DOHH2 (cell line): ENCODE measurements around the gene FILIP1.

ENCODE experiments used
- H3F3A ChIP-seq: fragments of 200-600 bp; sonication (generic), shearing (Covaris generic); 2 replicates; pipeline ENCODE4 v1.6.0; 2016; ENCODE audit warnings: antibody characterized with exemption, mild to moderate bottlenecking; ENCODE audit not compliant: control insufficient read depth, insufficient read depth
- H3K27ac ChIP-seq: fragments of 200-600 bp; sonication (generic); 2 replicates; pipeline ENCODE4 v1.5.1; 2014; ENCODE audit warnings: low read depth, mild to moderate bottlenecking, low read length, moderate library complexity
- H3K27me3 ChIP-seq: fragments of 200-600 bp; sonication (generic); 2 replicates; pipeline ENCODE4 v1.6.1; 2014; ENCODE audit warnings: mild to moderate bottlenecking, low read length, mixed read lengths; ENCODE audit not compliant: control insufficient read depth
- H3K36me3 ChIP-seq: fragments of 200-600 bp; sonication (generic); 2 replicates; pipeline ENCODE4 v1.6.1; 2014; ENCODE audit warnings: mild to moderate bottlenecking, low read length, moderate library complexity, mixed read lengths; ENCODE audit not compliant: control insufficient read depth
- H3K4me1 ChIP-seq: fragments of 200-600 bp; sonication (generic); 2 replicates; pipeline ENCODE4 v1.6.1; 2014; ENCODE audit warnings: mild to moderate bottlenecking, low read length, mixed read lengths; ENCODE audit not compliant: control insufficient read depth
- H3K4me2 ChIP-seq: fragments of 200-600 bp; sonication (generic); 2 replicates; pipeline ENCODE4 v1.6.0; 2014; ENCODE audit warnings: mild to moderate bottlenecking, low read length, moderate library complexity
- H3K4me3 ChIP-seq: fragments of 200-600 bp; sonication (generic); 2 replicates; pipeline ENCODE4 v1.5.1; 2014; ENCODE audit warnings: mild to moderate bottlenecking, low read length, mixed read lengths
- H3K79me2 ChIP-seq: fragments of 200-600 bp; sonication (generic); 2 replicates; pipeline ENCODE4 v1.6.1; 2014; ENCODE audit warnings: mild to moderate bottlenecking, low read length, mixed read lengths; ENCODE audit not compliant: control insufficient read depth
- H3K9me2 ChIP-seq: fragments of 200-600 bp; sonication (generic); replicated peaks from 2 replicates; pipeline ENCODE4 v1.6.1; 2014; ENCODE audit warnings: mild to moderate bottlenecking, low read length, mixed read lengths; ENCODE audit not compliant: control insufficient read depth
- H3K9me3 ChIP-seq: fragments of 200-600 bp; sonication (generic); 2 replicates; pipeline ENCODE4 v1.6.1; 2014; ENCODE audit warnings: antibody characterized with exemption, low read length, mixed read lengths; ENCODE audit not compliant: control insufficient read depth, insufficient read depth
- H4K20me1 ChIP-seq: fragments of 200-600 bp; sonication (generic); 2 replicates; pipeline ENCODE4 v1.6.0; 2014; ENCODE audit warnings: low read depth, mild to moderate bottlenecking, antibody characterized with exemption, low read length, moderate library complexity; ENCODE audit not compliant: control insufficient read depth, insufficient read depth
- CTCF ChIP-seq: fragments of 200-600 bp; sonication (generic); IDR thresholded peaks from one replicate; pipeline ENCODE4 v1.5.1; 2014; ENCODE audit warnings: antibody characterized with exemption, mild to moderate bottlenecking, low read depth, low read length; ENCODE audit not compliant: poor library complexity, severe bottlenecking
- EZH2phosphoT487 ChIP-seq: fragments of 200-600 bp; sonication (generic); IDR thresholded peaks from 2 replicates; pipeline ENCODE4 v1.6.1; 2017; ENCODE audit warnings: borderline replicate concordance, mild to moderate bottlenecking, antibody characterized with exemption, low read length, moderate library complexity, mixed read lengths

Gene FILIP1

GRCh38 chr6:75296811-75297779, 196.5 kb downstream of the FILIP1 start:
- no peaks in the 10 kb centered on the region for H3K9me2 ChIP-seq
- H3K79me2 ChIP-seq, result no peaks in the 10 kb centered on the region
- no peaks in the 10 kb centered on the region for H3K36me3 ChIP-seq
- H3K9me3 ChIP-seq, result no peaks in the 10 kb centered on the region
- H3K4me2 ChIP-seq, result no peak overlapping the region
- TF ChIP-seq CTCF (peak; percentile 69), EZH2phosphoT487 (no peak)
- H4K20me1 ChIP-seq, result no peaks in the 10 kb centered on the region
- no peak overlapping the region for H3K27ac ChIP-seq
- no peak overlapping the region for H3K4me3 ChIP-seq
- H3F3A ChIP-seq, result peaks cover 2% of the 10 kb centered on the region; the same call in 1 of the 2 replicates
- H3K27me3 ChIP-seq, result no peaks in the 10 kb centered on the region
- peaks cover 7% of the 10 kb centered on the region for H3K4me1 ChIP-seq

- H3K4me1 ChIP-seq, result peaks cover 2% of the 10 kb centered on the region
- no peaks in the 10 kb centered on the region for H4K20me1 ChIP-seq
- peaks cover 2% of the 10 kb centered on the region; the same call in 1 of the 2 replicates for H3F3A ChIP-seq
- peaks cover 12% of the 10 kb centered on the region for H3K79me2 ChIP-seq
- no peak overlapping the region for H3K4me2 ChIP-seq
- H3K36me3 ChIP-seq, result 0 out of 2 replicates have a peak, but pooled peaks cover 3% of the 10 kb centered on the region
- TF ChIP-seq CTCF, result no peak
- no peak for TF ChIP-seq EZH2phosphoT487
- no peak overlapping the region for H3K27ac ChIP-seq
- H3K9me2 ChIP-seq, result no peaks in the 10 kb centered on the region
- no peaks in the 10 kb centered on the region for H3K27me3 ChIP-seq
- H3K4me3 ChIP-seq, result no peak overlapping the region
- H3K9me3 ChIP-seq, result no peaks in the 10 kb centered on the region
Measured at GRCh38 chr6:75292555-75292954, 201.0 kb downstream of the FILIP1 start.

GRCh38 chr6:75291744-75292143, 201.9 kb downstream of the FILIP1 start:
- Histone ChIP-seq H3K36me3 (0 out of 2 replicates have a peak, but pooled peaks cover 5% of the 10 kb centered on the region), H3K9me3 (no peaks in the 10 kb centered on the region), H3K27me3 (no peaks in the 10 kb centered on the region), H3K4me1 (peaks cover 11% of the 10 kb centered on the region), H3F3A (peaks cover 2% of the 10 kb centered on the region; the same call in 1 of the 2 replicates), H3K9me2 (no peaks in the 10 kb centered on the region), H3K4me2 (no peak overlapping the region), H4K20me1 (no peaks in the 10 kb centered on the region), H3K79me2 (peaks cover 20% of the 10 kb centered on the region), H3K27ac (no peak overlapping the region), H3K4me3 (no peak overlapping the region)
- TF ChIP-seq EZH2phosphoT487, result no peak
- TF ChIP-seq CTCF, result no peak
